22Rv1 (cell line): ENCODE results near the gene CHEK1.
"Not testable (repeated sequence)": the region's sequence is repeated elsewhere in the genome, so short reads cannot be mapped to it uniquely, and the experiment has no call there.

ENCODE experiments used
- H3K27ac ChIP-seq: fragments of 450-650 bp; 2 replicates; pipeline ENCODE4 v1.5.1; 2017
- CTCF ChIP-seq: fragments of 450-650 bp; IDR thresholded peaks from 2 replicates; pipeline ENCODE4 v1.5.1; 2017; ENCODE audit warnings: mild to moderate bottlenecking
- ZFX ChIP-seq: fragments of 450-650 bp; IDR thresholded peaks from 2 replicates; pipeline ENCODE4 v1.6.1; 2017; ENCODE audit warnings: antibody characterized with exemption, borderline replicate concordance

CHEK1 gene

GRCh38 chr11:125701018-125701610 lies 76.2 kb downstream of the CHEK1 start:
- TF ChIP-seq CTCF (no peak), ZFX (no peak)
- H3K27ac ChIP-seq, result no peak overlapping the region

GRCh38 chr11:125701858-125702621 lies 77.1 kb downstream of the CHEK1 start:
- H3K27ac ChIP-seq, result no peak overlapping the region
- TF ChIP-seq CTCF (no peak), ZFX (no peak)

GRCh38 chr11:125704686-125705085 lies 79.7 kb downstream of the CHEK1 start:
- H3K27ac ChIP-seq, result not testable (repeated sequence)

GRCh38 chr11:125720781-125721180 lies 95.8 kb downstream of the CHEK1 start:
- no peak overlapping the region for H3K27ac ChIP-seq
- TF ChIP-seq ZFX, result no peak
- no peak for TF ChIP-seq CTCF

- no peak overlapping the region for H3K27ac ChIP-seq
- TF ChIP-seq ZFX (no peak), CTCF (peak; percentile 21; the same call in 1 of the 2 replicates)
Observed at GRCh38 chr11:125724125-125724524, 99.2 kb downstream of the CHEK1 start.
